Measurements from ENCODE around the gene FIGLA.

DNA sequence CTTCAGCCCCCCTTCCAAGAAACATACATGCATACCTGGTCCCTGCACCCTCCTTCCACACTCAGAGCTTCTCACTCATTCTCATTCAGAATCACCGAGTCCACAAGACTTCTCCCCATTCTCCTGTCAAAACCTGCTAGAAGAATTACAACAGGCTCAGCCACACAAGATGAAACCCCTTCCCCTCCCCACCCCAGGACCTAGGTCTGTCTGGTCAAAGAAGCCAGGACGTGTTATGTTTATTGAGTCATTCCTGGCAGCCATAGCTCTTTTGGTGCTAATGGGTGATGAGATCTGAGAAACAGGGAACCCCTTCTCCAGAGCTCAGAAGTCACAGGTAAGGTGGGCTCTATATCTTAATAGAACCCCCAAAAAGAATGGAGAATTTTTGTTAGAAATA is 21.0 kb downstream of the FIGLA start:
- TF ChIP-seq POLR2A (IDR thresholded peaks at IDR 0.05; ENCODE audit: low read depth, low read length): no peak
- TF ChIP-seq PAX5 (IDR thresholded peaks at IDR 0.05; ENCODE audit: insufficient read depth, low read length, severe bottlenecking): no peak
- TF ChIP-seq POLR2AphosphoS5 (IDR thresholded peaks at IDR 0.05; ENCODE audit: low read depth, low read length): no peak
- TF ChIP-seq TAF1 (IDR thresholded peaks at IDR 0.05; ENCODE audit: low read depth, low read length): no peak
- TF ChIP-seq SPI1 (IDR thresholded peaks at IDR 0.05; ENCODE audit: low read depth, low read length): no peak
